BLaER1 treated with 17β-estradiol and CSF1 and Interleukin-3, amounts not matched to agents 10 nM and 100 nM (cell line): Measurements from ENCODE around the gene IL18RAP.

Experiments
- H3K27ac ChIP-seq, 11 experiments: shearing (Covaris generic); formaldehyde crosslinking; 2 replicates each; pipeline ENCODE4 v1.8.1; 2022
- H3K27me3 ChIP-seq, 11 experiments: shearing (Covaris generic); formaldehyde crosslinking; 2 replicates each; pipeline ENCODE4 v1.8.1; 2022
- H3K36me3 ChIP-seq, 11 experiments: shearing (Covaris generic); formaldehyde crosslinking; 2 replicates each; pipeline ENCODE4 v1.8.1; 2022
- H3K4me1 ChIP-seq, 10 experiments: shearing (Covaris generic); formaldehyde crosslinking; 2 replicates each; pipeline ENCODE4 v1.8.1; 2022
- H3K4me2 ChIP-seq, 11 experiments: shearing (Covaris generic); formaldehyde crosslinking; 2 replicates each; pipeline ENCODE4 v1.8.1; 2022
- H3K4me3 ChIP-seq, 10 experiments: shearing (Covaris generic); formaldehyde crosslinking; 2 replicates each; pipeline ENCODE4 v1.8.1; 2022
- H3K9ac ChIP-seq, 11 experiments: shearing (Covaris generic); formaldehyde crosslinking; 2 replicates each; pipeline ENCODE4 v1.8.1; 2022
- H3K9me3 ChIP-seq, 11 experiments: shearing (Covaris generic); formaldehyde crosslinking; replicated peaks in 1 of 11; 2 replicates each; pipeline ENCODE4 v1.8.1; 2022
- H4K20me1 ChIP-seq, 11 experiments: shearing (Covaris generic); formaldehyde crosslinking; 2 replicates each; pipeline ENCODE4 v1.8.1; 2022
- Cebpa-rat ChIP-seq, 11 experiments: shearing (Covaris generic); IDR thresholded peaks; 2 replicates each; pipeline ENCODE4 v1.8.1; 2022

IL18RAP gene

GRCh38 chr2:102442967-102443828 is 20.2 kb downstream of the IL18RAP start:
- Histone ChIP-seq H3K9ac (peak overlapping the region in 1 of 11 experiments; percentile 9; a peak in 1 of 22 replicates), H3K36me3 (no peaks in the 10 kb centered on the region), H3K9me3 (no peaks in the 10 kb centered on the region), H3K4me3 (no peak overlapping the region), H3K27ac (no peak overlapping the region), H3K4me2 (peak overlapping the region in 5 of 11 experiments; percentile 8 to 45 (median 20); a peak in 5 of 22 replicates), H4K20me1 (no peaks in the 10 kb centered on the region), H3K4me1 (peaks cover 7 to 19% (median 12%) of the 10 kb centered on the region in 10 experiments; a peak in 19 of 20 replicates), H3K27me3 (no peaks in the 10 kb centered on the region)
- TF ChIP-seq Cebpa-rat (IDR thresholded peaks at IDR 0.05), result no peak

- Histone ChIP-seq H3K9ac (no peak overlapping the region), H3K4me2 (no peak overlapping the region), H3K27me3 (no peaks in the 10 kb centered on the region), H3K4me3 (no peak overlapping the region), H3K36me3 (no peaks in the 10 kb centered on the region), H3K9me3 (no peaks in the 10 kb centered on the region), H3K27ac (no peak overlapping the region), H3K4me1 (peaks cover 0 to 9% (median 1%) of the 10 kb centered on the region in 10 experiments; a peak in 10 of 20 replicates), H4K20me1 (no peaks in the 10 kb centered on the region)
- TF ChIP-seq Cebpa-rat (IDR thresholded peaks at IDR 0.05), result no peak
Observed at GRCh38 chr2:102444233-102444632, 21.3 kb downstream of the IL18RAP start.

GRCh38 chr2:102446936-102447335 is 24.0 kb downstream of the IL18RAP start:
- Histone ChIP-seq H3K27ac (no peak overlapping the region), H3K4me1 (peaks cover 0 to 6% (median 0%) of the 10 kb centered on the region in 10 experiments; a peak in 6 of 20 replicates), H3K4me2 (no peak overlapping the region), H3K9ac (no peak overlapping the region), H3K9me3 (no peaks in the 10 kb centered on the region), H3K4me3 (no peak overlapping the region), H3K27me3 (no peaks in the 10 kb centered on the region), H4K20me1 (no peaks in the 10 kb centered on the region), H3K36me3 (no peaks in the 10 kb centered on the region)
- TF ChIP-seq Cebpa-rat (IDR thresholded peaks at IDR 0.05), result no peak

GRCh38 chr2:102449370-102449974 is 26.5 kb downstream of the IL18RAP start:
- Histone ChIP-seq H3K4me3 (no peak overlapping the region), H3K36me3 (no peaks in the 10 kb centered on the region), H3K27me3 (no peaks in the 10 kb centered on the region), H3K4me1 (peaks cover 0 to 9% (median 0%) of the 10 kb centered on the region in 10 experiments; a peak in 5 of 20 replicates), H3K9me3 (peaks cover 0 to 11% (median 0%) of the 10 kb centered on the region in 11 experiments; a peak in 5 of 22 replicates), H3K4me2 (no peak overlapping the region), H4K20me1 (no peaks in the 10 kb centered on the region), H3K27ac (no peak overlapping the region), H3K9ac (no peak overlapping the region)
- TF ChIP-seq Cebpa-rat (IDR thresholded peaks at IDR 0.05), result no peak

GRCh38 chr2:102451968-102452367 is 29.0 kb downstream of the IL18RAP start:
- peaks cover 6 to 23% (median 11%) of the 10 kb centered on the region in 11 experiments; a peak in 18 of 22 replicates for H3K9me3 ChIP-seq
- TF ChIP-seq Cebpa-rat (IDR thresholded peaks at IDR 0.05), result no peak
- no peaks in the 10 kb centered on the region for H3K36me3 ChIP-seq
- H4K20me1 ChIP-seq, result no peaks in the 10 kb centered on the region
- peaks cover 0 to 20% (median 7%) of the 10 kb centered on the region in 10 experiments; a peak in 8 of 20 replicates for H3K4me1 ChIP-seq
- H3K9ac ChIP-seq, result no peak overlapping the region
- H3K4me2 ChIP-seq, result no peak overlapping the region
- H3K27me3 ChIP-seq, result no peaks in the 10 kb centered on the region
- H3K27ac ChIP-seq, result no peak overlapping the region
- no peak overlapping the region for H3K4me3 ChIP-seq

- 0 out of 22 replicates have a peak overlapping the region, but pooled peaks of 2 of the 11 experiments have one; percentile 1 to 14 for H3K4me2 ChIP-seq
- no peaks in the 10 kb centered on the region for H4K20me1 ChIP-seq
- no peak for TF ChIP-seq Cebpa-rat (IDR thresholded peaks at IDR 0.05)
- H3K36me3 ChIP-seq, result no peaks in the 10 kb centered on the region
- H3K4me3 ChIP-seq, result no peak overlapping the region
- no peaks in the 10 kb centered on the region for H3K27me3 ChIP-seq
- no peak overlapping the region for H3K9ac ChIP-seq
- H3K9me3 ChIP-seq, result peaks cover 6 to 24% (median 12%) of the 10 kb centered on the region in 11 experiments; a peak in 18 of 22 replicates
- H3K4me1 ChIP-seq, result peaks cover 0 to 20% (median 7%) of the 10 kb centered on the region in 10 experiments; a peak in 8 of 20 replicates
- no peak overlapping the region for H3K27ac ChIP-seq
Observed at GRCh38 chr2:102453501-102453900, 30.5 kb downstream of the IL18RAP start.

- H3K27ac ChIP-seq, result no peak overlapping the region
- peaks cover 0 to 20% (median 7%) of the 10 kb centered on the region in 10 experiments; a peak in 8 of 20 replicates for H3K4me1 ChIP-seq
- no peak overlapping the region for H3K9ac ChIP-seq
- TF ChIP-seq Cebpa-rat (IDR thresholded peaks at IDR 0.05), result no peak
- no peaks in the 10 kb centered on the region for H3K27me3 ChIP-seq
- no peaks in the 10 kb centered on the region for H3K36me3 ChIP-seq
- H3K9me3 ChIP-seq, result peaks cover 6 to 24% (median 12%) of the 10 kb centered on the region in 11 experiments; a peak in 18 of 22 replicates
- H4K20me1 ChIP-seq, result no peaks in the 10 kb centered on the region
- H3K4me3 ChIP-seq, result no peak overlapping the region
- peak overlapping the region in 6 of 11 experiments; percentile 6 to 57 (median 31); a peak in 10 of 22 replicates for H3K4me2 ChIP-seq
Observed at GRCh38 chr2:102455061-102455670, 32.2 kb downstream of the IL18RAP start.

GRCh38 chr2:102460467-102460866 is 37.5 kb downstream of the IL18RAP start:
- Histone ChIP-seq H3K9ac (no peak overlapping the region), H3K9me3 (peaks cover 6 to 16% (median 10%) of the 10 kb centered on the region in 11 experiments; a peak in 15 of 22 replicates), H4K20me1 (no peaks in the 10 kb centered on the region), H3K27me3 (no peaks in the 10 kb centered on the region), H3K4me3 (no peak overlapping the region), H3K36me3 (no peaks in the 10 kb centered on the region), H3K27ac (no peak overlapping the region), H3K4me2 (no peak overlapping the region), H3K4me1 (peaks cover 0 to under 1% (median 0%) of the 10 kb centered on the region in 10 experiments; a peak in 3 of 20 replicates)
- TF ChIP-seq Cebpa-rat (IDR thresholded peaks at IDR 0.05), result no peak

GRCh38 chr2:102461188-102461587 is 38.2 kb downstream of the IL18RAP start:
- no peaks in the 10 kb centered on the region for H4K20me1 ChIP-seq
- no peaks in the 10 kb centered on the region for H3K27me3 ChIP-seq
- H3K9ac ChIP-seq, result no peak overlapping the region
- no peak overlapping the region for H3K27ac ChIP-seq
- no peak overlapping the region for H3K4me2 ChIP-seq
- no peak overlapping the region for H3K4me3 ChIP-seq
- H3K9me3 ChIP-seq, result peaks cover 0 to 9% (median 3%) of the 10 kb centered on the region in 11 experiments; a peak in 10 of 22 replicates
- TF ChIP-seq Cebpa-rat (IDR thresholded peaks at IDR 0.05), result no peak
- no peaks in the 10 kb centered on the region for H3K4me1 ChIP-seq
- H3K36me3 ChIP-seq, result no peaks in the 10 kb centered on the region
